ENCODE measurements around the gene UFM1.
"Not testable (repeated sequence)": the region's sequence is repeated elsewhere in the genome, so short reads cannot be mapped to it uniquely, and the experiment has no call there.

Gene UFM1

DNA sequence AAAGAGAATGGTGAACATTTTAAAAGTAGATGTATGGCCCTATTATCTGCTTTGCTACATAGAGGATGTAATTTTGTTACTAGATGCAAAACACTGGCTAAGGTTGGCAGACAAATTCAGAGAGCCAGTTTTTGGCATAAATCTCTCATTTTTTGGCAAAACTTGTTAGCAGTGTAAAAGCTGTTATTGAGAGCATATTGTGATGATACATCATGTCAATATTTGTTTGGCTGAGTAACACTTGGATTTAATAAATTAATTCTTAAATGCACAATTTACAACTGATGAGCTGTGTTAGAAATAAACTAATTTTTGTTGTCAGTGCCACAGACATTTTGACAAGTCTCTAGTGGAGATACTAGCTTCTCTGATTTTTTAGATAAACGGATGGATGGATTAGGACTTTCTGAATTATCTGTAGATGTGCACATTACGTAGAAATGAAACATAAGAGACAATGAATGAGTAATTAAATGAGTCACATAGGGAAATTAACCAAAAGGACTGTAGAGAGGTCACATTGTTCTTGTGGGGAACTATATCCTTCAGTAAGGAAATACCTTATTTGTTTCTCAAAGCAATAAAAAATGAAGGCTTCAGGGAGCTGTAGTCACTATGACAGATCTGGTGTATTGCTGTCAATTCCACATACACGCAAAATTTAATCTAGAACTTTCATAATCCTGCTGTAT lies 17.4 kb downstream of the UFM1 start:
- no peak for DNase-seq

DNA sequence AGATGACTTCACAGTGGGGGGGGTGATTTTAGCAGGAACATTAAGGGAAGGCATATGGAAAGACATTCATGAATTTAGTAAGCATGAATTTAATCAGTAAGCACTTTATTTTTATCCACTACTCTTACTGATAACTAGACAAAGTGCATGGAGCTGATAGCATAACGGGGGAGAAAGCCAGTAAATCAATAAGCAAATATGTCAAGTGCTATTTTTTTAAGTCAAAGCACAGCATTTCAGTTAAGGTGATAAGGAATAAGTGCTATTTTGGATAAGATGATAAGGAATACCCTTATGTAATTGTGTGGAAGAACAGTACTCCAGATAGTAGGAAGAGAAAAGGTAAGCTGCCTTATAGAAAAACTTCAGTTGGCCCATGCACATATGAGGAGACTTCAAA lies 19.4 kb downstream of the UFM1 start:
- no peak for DNase-seq

DNA sequence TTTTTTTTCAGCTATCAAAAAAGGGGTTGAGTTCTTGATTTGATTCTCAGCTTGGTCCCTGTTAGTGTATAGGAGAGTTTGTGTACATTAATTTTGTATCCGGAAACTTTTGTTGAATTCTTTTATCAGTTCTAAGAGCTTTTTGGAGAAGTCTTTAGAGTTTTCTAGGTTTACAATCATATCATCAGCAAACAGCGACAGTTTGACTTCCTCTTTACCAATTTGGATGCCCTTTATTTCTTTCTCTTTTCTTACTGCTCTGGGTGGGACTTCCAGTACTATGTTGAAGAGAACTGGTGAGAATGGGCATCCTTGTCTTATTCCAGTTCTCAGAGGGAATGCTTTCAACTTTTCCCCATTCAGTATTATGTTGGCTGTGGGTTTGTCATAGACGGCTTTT lies 20.4 kb downstream of the UFM1 start:
- not testable (repeated sequence) for DNase-seq

DNA sequence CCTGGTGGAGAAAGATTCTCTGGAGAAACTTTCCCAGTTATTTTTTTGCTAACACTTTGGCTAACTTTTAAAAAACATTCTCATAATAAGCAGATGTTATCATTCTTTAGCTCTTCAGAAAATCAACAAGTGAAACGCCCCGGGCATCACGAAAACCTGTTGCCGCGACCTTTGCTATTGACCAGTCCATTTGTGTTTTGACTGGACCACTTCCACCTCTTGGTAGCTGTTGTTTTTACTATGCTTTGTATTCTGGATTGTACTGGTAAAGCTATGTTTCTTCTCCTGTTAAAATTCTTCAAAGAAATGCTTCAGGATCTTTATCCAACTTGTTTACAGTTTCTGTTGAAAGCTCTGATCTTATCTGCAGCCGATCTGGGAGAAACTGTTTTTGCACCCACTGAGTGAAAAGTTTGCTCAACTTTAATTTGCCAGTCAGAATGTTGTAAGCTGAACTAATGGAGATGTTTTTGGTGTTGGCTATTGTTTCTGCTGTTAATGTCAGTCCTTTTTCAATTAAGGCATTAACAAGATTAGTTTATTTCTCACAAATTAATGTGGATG lies 23.3 kb downstream of the UFM1 start:
- DNase-seq: no peak

DNA sequence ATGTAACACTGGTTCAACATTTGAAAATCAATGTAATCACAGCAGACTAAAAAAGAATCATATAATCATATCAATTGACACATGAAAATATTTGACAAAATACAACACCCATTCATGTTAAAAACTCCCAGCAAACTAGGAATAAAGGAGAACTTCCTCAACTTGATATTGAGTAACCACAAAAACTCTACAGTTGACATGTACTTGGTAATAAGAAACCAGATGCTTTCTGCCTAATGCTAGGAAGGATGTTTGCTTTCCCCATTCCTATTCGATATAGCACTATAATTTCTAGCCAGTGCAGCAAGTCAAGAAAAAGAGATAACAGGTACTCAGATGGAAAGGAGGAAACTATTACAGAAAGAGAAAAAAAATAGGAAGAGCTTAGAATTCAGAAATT lies 26.9 kb downstream of the UFM1 start:
- DNase-seq: no peak

DNA sequence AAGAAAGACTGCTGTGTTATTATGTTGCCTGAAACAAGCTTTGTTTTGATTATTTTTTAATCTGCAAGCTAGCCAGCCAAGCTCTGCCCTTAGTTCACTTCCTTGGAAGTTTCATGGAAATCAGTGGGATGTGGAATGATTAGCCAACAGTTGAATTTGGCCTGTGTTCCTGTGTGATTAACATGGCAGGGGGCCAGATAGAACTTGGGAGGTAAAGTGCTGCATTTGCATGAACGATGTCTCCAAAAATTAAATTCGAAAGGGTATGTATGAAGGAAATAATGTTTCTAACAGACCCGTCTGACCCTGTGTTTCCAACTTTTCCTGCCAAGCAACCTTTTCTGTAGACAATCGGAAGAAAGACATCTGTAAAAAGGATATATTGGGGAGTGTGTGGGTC lies 32.2 kb downstream of the UFM1 start:
- no peak for DNase-seq

DNA sequence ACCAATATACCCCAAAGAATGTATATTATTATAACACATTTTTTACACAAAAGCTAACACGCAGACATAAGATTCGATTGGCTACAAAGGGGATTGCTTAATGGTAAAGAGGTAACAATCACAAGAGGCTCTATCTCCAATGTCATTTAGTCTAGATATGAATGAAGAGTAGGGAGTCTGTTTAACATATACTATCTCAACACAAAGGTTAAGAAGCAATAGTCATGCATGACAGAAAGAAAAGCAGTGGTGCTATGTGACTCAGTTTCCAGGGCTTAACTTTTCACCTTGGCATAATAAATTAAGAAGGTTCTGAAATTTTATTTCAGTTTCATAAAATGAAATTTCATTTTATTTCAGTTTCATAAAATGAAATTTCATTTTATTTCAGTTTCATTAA lies 33.3 kb downstream of the UFM1 start:
- DNase-seq: no peak

DNA sequence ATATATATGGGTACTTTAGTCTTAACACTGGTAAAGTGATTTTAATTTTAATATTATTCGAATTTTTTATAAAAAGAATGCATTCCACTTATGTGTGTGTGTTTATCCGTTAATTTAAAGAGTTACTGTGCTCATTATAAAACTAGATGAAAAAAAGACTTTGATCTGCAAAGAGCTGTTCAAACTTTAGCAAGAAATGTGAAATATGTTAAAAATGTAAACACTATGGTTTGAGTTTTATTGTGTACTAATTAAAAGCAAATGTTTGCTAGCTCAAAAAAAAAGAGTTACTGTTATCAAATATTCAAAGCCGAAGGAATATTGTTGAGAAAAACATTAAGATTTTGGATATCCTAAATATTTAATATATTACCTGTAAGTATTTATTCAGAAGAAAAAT lies 34.5 kb downstream of the UFM1 start:
- no peak for DNase-seq

DNA sequence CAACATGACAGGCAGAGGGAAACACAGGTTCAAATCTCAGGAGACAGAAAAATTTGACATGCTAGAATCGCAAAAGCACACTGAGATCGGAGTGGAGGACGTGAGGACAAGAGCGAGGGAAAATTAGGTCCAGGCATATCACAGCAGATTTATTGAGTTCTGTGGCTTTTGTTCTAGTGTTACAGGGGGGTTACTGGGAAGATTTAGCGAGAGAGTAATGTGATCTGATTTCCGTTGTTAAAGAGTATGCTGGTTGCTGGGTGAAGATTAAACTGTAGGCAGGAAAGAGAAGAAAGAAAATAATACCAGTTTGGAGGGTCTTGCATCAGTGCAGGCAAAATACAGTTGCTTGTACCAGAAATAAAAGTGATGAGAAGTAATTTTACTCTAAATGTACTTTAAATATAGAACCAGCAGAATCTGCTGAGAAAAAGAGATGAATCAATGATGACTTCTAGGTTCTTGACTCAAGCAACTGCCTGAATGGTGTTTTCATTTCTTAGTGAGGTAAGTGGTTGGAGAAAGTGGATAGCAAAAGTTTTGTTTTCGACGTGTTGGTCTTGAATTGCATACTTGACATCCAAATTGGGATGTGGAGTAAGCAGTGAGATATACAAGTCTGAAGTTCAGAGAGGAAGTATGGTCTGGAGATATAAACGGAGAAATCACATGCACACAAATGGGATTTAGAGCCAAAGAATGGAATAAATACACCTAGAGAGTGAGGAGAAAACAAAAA lies 35.7 kb downstream of the UFM1 start:
- no peak for DNase-seq

DNA sequence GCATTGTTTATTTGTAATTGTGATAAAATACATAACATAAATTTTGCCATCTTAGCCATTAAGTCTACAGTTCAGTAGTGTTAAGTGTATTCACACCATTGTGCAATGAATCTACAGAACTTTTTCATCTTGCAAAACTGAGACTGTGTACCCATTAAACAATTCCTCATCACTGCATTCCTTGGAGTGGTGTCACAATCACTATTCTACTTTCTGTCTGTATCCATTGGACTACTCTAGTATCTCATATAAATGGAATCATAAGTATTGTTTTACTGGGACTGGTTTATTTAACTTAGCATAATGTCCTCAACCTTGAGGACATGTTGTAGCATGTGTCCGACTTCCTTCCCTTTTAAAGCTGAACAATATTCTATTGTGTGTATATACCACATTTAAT lies 36.8 kb downstream of the UFM1 start:
- DNase-seq: no peak

DNA sequence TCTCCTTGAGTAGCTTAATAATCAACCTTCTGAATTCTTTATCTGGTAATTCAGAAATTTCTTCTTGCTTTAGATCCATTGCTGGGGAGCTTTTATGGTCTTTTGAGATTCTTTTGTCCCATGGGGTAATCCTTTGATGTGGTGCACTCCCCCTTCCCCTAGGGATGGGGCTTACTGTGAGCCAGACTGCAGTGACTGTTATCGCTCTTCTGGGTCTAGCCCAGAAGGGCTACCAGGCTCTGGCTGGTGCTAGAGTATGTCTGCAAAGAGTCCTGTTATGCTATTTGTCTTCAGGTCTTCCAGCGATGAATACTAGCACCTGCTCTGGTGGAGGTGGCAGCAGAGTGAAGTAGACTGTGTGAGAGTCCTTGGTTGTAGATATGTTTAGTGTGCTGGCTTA lies 41.7 kb downstream of the UFM1 start:
- no peak for DNase-seq

DNA sequence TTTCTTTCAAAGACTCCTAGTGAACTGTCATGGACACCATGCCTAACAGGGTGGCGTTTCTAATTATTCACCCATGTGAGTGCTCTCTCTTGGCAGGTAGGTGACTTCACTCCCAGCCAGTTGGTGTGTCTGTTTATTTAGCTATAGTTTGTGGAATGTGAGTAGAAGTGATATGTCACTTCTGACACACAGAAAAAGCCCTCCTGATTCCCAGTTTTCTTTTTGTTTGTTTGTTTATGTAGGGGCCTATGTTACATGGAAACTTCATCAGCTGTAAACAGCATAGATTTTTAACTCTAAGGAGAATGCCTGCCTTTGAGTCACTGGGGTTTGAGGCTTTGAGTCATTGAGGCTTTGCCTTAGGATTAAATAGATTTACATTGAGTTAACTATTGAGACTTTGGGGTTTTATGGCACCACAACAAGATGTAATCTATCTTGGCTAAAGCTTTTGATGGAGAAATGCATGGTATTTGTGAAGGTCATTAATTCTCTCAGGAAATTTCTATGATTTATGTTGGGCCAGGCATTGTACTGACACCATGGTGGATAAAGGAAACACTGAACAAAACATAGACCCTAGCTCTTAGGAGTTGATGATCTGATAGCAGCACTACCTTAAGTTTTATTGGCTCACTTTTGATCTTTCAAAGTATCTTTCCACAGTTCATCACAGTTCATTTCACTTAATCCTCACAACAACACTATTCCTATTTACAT lies 45.3 kb downstream of the UFM1 start:
- DNase-seq: no peak

DNA sequence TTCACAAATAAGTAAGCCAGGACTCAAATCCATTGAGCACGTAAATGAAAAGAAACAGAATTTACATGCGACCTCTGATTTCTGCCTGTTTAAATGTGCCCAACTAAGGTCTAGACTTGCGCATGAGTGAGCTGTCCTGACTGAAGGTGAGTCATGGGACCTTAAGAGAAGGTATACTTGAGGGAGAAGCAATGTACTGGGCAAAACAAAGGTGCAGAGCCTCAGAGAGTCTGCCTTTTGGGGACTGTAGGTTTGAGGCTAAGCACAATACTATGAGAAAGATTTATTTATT lies 45.8 kb downstream of the UFM1 start:
- no peak for DNase-seq

DNA sequence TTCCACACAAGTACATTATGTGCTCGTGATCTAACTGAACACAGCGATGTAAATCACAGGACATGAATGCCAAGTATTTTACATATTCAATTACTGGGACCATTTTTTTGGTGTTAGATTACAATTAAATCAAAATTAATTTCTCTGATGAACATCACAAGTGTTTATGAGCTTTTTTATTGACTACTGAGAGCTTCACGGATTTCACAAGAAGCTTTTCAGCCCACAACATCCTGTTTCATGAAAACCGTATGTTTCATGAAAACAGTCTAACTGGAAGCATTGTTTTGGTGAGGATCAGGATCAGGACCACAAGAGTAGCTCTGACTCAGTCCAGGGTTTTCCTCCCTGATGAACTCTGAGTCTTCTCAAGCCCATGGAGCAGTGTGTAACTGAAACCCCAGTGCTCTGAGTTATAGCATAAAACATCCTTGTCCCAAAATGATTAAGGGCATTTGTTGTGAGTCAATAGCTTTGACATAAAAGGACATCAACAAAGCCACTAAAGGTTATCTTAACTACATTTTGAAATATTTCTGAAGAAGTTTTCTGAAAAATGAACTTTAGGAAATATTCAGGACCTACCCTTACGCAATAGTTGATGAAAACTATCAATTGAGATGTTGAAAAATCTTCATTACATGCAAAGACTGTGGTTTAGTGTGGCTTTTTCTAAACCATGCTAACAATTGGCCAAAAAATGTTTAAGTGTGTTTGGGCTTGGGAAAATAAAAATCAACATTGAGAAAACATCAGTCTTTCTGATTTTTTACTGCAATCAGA lies 49.3 kb downstream of the UFM1 start:
- no peak for DNase-seq

DNA sequence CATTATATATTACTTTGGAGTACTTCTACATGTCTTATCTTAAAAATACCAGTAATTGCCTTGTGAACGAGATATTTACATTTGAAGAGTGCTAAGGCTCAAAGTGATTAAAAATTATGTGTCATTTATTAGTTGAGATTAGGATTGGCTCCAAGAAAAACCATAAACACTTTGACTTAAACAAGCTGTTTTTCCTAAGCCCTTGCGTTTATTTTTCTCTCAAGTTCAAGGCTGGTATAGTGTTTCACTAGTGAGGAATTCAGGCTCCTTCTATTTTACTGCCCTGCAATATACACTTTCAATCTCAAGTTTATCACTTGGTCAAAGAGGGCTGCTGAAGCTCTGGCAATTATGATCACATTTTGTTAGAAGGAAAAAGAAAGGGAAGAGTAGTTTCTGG lies 49.9 kb downstream of the UFM1 start:
- DNase-seq: no peak

DNA sequence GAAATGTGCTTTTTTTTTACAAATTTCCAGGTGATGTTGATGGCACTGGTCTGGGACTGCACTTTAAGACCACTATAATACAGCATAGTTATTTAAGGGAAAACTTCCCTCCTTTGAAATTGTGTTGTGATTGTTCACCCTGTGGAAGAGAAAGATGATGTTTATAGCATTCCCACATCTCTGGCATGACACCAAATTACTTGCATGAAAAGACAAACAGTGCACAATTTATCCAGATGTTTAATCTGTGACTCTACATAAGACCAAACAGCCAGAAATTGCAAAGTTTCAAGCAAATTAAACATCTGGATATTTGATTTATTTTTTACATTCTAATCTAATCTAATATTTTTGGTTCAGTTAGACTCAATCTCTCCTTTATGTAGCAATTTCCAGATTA lies 51.6 kb downstream of the UFM1 start:
- no peak for DNase-seq

DNA sequence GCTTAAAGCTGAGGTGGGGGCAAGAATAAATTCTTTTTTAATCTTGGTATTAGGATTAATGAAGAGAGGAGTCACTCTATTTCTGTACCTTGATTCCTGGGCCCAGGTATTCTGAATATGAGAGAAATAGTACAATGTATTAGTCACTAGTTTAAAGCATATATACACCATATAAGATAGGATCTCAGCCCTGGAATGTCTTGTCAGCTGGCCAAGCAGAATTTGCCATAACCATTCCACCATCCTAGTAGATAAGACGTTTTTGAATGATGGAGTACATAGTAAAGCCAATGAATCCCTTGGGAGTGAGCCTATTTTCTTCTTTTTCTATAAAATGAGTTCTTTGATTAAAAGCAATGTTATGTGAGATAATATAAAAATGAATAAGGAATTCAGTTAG lies 55.6 kb downstream of the UFM1 start:
- DNase-seq: no peak

DNA sequence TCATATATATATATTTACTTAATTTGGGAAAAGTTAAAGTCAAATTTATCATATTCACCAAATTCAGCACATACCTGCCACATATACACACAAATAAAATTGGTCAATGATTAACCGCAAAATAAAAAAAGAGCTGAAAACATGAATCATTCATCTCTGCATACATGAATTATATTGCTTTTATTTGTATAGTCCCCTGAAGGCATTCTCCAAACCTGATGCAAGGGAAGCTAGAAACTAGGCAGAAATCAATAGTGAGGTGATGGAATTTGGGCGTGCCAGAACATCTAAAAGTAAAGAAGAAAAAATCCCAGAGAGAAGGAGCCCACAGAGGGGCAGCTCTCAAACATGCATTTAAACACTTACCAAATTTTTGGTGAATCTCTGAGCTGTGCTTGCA lies 60.1 kb downstream of the UFM1 start:
- DNase-seq: no peak

DNA sequence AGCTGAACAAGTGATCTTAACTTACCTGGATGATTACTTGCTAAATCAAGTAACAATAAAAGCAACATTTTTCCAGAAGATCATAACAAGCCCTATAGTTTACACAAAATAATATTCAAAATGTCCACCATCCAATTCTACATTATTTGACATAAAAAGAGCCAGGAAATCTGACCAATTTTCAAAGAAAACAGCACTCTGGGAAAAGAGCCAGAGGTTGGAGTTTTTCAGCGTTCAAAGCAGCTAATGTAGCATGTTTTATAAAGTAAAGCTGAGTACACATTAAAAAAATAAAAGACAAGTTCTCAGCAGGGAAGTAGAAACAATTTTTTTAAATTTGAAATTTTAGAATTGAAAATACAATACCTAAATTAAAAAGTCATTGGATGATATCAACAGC lies 62.6 kb downstream of the UFM1 start:
- DNase-seq: no peak
